ENCODE results near the gene PELI2. TPM values are rescaled to one million over a fixed set of nuclear protein-coding genes. Genes with fewer than 3 reads are reported as not detected.

Gene PELI2
- total RNA-seq, 1 donor from 2014 or later, result 8.9 TPM

DNA sequence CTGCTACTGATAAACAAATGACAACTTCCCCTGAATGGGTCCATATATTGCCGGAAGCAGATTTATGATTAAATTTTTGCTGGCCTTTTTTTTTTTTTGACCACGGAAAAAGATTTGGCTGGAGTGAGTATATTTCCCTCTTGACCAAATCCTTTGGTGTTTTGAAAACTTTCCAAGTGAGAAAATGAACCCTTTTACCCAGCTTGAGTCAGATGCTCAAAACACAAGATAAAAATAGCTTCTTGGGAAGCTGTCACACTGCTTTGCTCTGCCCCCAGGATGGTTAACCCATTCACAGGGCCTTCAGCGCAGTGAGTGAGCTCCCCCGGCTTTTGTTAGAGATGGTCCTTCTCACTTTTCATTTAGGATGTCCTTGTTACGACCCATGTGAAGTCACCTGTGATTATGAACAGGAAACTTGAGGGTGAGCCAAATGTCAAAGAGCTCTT is 224.3 kb downstream of the PELI2 start:
- peak; percentile 43 for DNase-seq (ENCODE audit: low read depth)

DNA sequence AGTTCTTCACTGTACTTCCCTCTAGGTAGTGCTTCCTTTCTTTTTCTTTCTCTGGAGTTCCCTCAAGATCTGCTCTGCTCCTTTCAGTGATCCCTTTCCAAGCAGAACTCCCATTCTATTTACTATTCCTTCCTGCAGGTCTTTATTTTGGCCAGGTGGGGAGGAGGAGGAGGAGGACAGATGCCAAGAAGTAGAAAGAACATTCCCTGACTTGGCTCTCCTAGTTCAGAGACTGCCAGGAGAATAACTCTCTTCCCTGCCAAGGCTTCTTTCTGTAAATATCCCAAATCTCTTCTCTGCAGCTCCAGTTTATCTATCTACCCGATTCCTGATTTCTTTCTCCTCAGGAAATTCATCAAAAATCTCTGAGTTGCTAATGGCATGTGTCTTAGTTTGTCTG is 231.7 kb downstream of the PELI2 start:
- DNase-seq (ENCODE audit: low read depth), result no peak

Data from renal cortical epithelial cell (primary cell).